Measurements from ENCODE around the gene HSD17B1. TPM values are rescaled to one million over a fixed set of nuclear protein-coding genes. Genes with fewer than 3 reads are reported as not detected.

Gene HSD17B1
- total RNA-seq, 4 donors from 2014 or later, result 1.6 to 8.7 (median 3.4) TPM

DNA sequence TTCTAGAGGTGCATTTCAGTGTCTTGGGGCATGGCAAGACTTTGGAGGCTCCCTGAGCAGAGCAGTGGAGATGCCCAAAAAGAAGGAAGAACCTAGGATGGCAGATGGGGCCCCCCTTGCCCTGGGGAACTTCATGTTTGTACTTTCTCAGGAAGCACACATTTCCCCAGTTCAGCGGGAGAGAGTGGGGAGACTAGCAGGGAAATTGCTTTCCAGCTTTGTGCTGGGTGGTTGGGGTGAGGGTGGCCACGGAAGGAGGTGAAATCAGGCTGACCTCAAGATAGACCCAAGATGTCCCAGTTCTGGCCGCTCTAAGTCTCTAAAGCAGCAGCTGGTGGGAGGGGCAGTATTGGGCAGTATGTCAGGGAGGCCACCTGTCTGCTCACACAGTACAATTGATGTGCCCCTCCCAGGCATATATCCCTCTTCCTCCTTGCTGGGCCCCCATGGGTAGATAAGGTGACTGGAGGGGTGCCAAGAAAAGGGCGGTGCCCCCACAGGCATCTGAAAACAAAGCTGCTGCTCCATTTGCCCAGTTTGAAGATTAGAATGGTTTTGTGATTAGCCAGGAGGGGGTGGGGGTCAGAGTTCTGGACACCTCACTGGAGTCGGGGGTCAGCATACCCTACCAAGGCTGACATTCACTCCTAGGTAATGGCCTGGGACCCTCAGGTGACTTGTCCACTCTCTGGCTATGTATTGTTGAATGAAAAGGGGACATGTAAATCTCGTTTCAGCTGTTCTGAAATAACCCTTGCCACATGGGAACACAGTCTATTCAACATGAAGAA is 33.8 kb upstream of the HSD17B1 start:
- DNase-seq (ENCODE audit: low spot score) (no peak), ATAC-seq (ENCODE audit: low FRiP score) (no peak)
- TF ChIP-seq, protein P1, sequence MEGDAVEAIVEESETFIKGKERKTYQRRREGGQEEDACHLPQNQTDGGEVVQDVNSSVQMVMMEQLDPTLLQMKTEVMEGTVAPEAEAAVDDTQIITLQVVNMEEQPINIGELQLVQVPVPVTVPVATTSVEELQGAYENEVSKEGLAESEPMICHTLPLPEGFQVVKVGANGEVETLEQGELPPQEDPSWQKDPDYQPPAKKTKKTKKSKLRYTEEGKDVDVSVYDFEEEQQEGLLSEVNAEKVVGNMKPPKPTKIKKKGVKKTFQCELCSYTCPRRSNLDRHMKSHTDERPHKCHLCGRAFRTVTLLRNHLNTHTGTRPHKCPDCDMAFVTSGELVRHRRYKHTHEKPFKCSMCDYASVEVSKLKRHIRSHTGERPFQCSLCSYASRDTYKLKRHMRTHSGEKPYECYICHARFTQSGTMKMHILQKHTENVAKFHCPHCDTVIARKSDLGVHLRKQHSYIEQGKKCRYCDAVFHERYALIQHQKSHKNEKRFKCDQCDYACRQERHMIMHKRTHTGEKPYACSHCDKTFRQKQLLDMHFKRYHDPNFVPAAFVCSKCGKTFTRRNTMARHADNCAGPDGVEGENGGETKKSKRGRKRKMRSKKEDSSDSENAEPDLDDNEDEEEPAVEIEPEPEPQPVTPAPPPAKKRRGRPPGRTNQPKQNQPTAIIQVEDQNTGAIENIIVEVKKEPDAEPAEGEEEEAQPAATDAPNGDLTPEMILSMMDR (IDR thresholded peaks at IDR 0.05), result no peak

DNA sequence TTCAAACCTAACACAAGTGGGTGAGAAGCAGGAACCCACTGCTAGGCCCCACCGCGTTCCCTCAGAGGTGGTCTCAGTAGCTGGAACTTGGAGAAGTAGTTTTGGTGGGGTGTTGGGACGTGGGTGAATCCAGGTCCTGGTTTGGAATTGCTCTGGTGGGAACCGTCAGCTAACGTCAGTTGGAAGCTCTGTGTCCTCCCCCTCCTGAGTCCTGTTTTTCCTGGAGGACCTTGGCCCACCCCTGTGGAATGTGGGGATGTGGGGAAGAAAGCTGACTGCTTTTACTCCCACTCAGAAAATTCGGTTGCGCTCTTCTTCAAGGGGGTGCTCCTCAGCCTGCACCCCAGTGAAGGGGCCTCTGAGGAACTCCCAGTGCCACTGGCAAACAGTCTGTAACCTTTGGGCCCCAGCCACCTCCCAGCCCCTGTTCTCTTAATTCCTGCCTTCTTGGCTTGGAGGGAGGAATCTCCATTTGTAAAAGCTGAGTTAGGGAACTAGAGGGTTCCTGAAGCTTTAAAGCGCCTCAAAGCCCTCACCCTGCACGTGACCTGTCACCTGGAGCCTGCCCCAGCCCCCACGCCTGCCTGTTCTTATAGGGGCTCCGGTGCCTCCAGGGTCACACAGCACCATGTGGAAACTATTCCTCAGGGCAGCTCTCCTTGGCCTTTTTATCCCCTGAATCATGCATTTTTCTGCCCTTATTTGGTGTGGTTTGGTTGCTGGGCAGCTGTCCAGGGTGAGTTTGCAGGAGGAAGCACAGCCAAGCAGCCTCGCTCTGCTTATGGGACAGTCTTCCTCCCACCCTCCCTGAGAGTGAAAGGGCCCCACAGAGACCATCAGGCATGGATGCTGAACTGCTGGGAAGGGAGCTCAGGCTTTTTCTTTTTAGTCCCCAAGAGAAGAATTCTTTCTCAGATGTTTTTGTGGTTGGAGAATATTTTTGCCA is 32.9 kb upstream of the HSD17B1 start:
- ATAC-seq (ENCODE audit: low FRiP score) (peak; percentile 77), DNase-seq (ENCODE audit: low spot score) (peak; percentile 84)
- TF ChIP-seq, protein P1 (IDR thresholded peaks at IDR 0.05), result no peak

DNA sequence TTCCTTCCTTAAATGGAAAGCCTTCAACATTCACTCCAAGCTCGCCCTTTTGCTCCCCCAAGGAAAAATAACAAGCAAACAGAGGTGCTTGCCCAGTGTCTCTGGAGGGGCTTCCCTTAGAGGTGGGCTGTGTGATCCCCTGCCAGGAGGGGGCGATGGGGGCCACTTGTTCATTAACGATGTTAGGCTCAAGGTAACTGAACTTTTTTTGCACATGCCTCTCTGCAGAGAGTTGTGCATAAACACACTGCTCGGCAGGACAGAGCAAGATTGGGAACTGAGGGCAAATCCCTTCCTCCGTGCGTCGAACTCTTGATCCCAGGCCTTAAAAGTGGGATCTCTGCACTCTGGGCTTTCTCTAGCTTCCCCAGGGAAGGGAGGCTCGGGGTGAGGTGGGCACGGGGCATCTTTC is 32.2 kb upstream of the HSD17B1 start:
- ATAC-seq (ENCODE audit: low FRiP score), result no peak
- TF ChIP-seq, protein P1 (IDR thresholded peaks at IDR 0.05), result no peak
- DNase-seq (ENCODE audit: low spot score), result no peak

DNA sequence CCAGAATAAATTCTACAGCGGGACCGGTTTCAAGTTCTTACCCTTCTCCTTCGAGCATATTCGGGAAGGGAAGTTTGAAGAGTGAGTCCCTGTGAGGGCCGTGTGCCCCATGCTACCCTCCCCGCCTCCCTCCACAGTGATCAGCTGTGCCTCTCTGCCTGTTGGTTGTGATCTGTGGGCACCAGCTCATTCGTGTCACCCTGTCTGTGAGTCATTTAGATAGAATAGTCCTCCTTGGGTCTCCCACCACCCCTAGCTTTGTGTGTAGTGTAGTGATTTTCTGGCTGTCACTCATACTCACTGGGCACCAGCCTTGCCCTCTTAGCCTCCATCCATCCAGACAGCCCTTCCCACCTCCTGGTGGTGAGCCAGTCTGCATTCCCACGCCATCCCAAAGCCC is 31.7 kb upstream of the HSD17B1 start:
- DNase-seq (ENCODE audit: low spot score), result no peak
- ATAC-seq (ENCODE audit: low FRiP score), result no peak
- TF ChIP-seq, protein P1 (IDR thresholded peaks at IDR 0.05), result no peak

DNA sequence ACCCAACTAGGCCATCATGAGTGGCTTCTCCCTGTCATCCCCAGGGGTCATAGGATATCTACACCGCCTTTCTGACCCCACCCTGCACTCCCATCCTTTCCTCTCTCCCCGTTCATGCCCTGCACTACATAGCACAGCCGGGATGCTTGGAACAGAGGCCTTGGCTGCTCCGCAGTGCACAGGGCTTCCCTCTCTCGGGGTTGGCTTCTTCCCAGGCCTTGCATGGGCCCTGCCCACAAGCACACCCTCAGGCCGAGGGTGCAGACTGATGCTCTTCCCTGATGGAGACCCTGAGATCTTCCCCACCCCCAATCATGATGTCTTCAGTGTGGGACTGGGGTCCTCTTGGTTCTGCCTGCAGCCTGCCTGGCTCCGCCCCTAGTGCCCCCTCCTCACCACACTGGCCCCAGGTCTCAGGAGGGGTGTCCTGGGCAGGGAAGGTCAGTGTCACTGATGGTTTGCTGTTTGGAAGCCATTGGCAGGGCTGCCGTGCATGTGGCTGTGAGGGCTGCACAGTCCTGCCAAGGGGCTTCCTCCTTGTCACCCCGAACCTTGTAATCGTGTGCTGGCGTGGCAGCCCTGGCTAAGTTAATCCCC is 31.0 kb upstream of the HSD17B1 start:
- no peak for DNase-seq (ENCODE audit: low spot score)
- TF ChIP-seq, protein P1 (IDR thresholded peaks at IDR 0.05), result no peak
- ATAC-seq (ENCODE audit: low FRiP score), result no peak

DNA sequence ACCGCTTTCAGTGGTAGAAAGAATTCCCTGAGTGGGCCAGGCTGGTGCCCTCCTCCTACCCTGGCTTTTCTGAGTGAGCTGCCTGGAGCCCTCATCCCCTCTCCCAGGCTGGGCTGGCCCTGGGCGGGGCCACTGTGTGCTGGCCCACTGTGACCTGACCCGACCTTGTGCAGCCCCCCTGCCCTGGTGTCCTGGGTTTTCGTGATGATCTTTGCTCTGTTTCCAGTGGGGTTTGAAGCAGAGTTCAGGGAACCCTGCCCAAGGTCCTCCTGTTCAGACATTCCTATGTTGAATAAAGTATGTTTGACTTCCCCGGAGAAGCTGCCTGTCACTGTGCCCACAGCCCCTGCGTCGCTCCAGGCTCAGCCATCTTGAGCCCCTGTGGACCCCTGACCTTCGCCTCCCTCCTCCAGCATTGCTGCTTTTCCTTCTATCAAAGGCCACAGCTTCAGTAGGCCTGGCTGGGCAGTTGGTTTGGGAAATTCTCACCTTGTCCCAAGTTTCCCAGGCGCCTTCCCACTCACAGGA is 30.4 kb upstream of the HSD17B1 start:
- TF ChIP-seq, protein P1 (IDR thresholded peaks at IDR 0.05), result no peak
- DNase-seq (ENCODE audit: low spot score), result no peak
- ATAC-seq (ENCODE audit: low FRiP score), result no peak
